ENCODE measurements around the gene SSPN.

DNA sequence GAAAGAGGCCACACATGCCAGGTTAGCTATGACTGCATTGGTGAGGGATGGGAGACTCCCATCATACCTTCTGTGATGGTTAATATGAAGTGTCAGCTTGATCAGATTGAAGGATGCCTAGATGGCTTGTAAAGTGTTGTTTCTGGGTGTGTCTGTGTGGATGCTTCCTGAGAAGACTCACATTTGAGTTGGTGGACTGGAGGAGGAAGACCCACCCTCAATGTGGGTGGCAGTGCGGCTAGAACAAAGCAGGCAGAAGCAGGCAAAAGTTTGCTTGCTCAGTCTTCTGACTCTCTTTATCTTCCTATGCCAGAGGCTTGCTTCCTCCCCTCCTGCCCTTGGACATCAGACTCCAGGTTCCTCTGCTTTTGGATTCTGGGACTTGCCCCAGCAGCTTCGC, 88.2 kb downstream of the SSPN start:
- TF ChIP-seq CTCF (IDR thresholded peaks at IDR 0.05) (no peak), POLR2AphosphoS5 (IDR thresholded peaks at IDR 0.05; ENCODE audit: insufficient read depth in 1 of 2, low read depth in 1 of 2) (no peak), POLR2A (IDR thresholded peaks at IDR 0.05) (no peak)
